HG03571 (cell line): ENCODE results near the gene STRAP.
"Not testable (repeated sequence)": the region's sequence is repeated elsewhere in the genome, so short reads cannot be mapped to it uniquely, and the experiment has no call there.

Source experiments
- ATAC-seq: cut with Tn5 transposase; IDR thresholded peaks from one replicate; pipeline ENCODE4 v1.9.1; 2021; ENCODE audit not compliant: unreplicated experiment

The STRAP gene

DNA sequence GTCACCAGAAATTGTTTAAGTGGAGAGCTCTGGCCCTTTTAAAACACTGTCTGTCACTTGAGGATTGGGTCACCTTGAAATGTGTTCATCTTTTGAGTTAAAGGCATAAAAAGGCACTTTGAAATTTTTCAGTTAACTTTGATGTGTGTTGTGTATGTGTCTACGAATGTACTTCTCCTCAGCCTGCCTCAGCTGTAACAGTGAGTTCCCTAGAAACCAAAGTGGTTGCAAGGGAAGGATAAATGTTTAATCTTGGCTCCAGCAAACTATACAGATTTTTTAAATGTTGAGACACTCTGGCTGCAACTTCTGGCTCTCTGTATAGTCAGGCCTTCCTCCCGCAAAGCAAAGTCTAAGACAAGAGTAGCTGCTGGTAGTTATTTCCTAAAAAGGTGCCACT, 37.2 kb downstream of the STRAP start:
- no peak for ATAC-seq

DNA sequence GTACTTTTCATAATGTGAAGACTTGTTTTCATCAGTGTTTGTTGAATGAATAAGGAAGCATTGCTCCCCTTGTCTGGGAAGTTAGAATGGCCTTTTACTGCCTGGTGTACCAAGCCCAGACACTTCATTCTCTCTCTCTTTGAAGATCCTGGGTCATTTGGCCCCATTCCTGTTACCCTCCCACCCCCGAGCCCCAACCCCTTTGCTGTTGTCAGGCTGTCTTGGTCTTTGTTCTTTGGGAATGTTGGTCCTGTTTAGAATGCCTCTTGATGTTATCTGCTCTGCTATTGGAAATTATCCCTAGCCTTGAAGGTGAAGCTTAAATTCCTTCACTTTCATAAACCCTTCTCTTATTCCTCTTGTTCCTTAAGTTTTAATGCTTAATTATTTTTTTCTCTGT, 42.8 kb downstream of the STRAP start:
- ATAC-seq, result no peak

DNA sequence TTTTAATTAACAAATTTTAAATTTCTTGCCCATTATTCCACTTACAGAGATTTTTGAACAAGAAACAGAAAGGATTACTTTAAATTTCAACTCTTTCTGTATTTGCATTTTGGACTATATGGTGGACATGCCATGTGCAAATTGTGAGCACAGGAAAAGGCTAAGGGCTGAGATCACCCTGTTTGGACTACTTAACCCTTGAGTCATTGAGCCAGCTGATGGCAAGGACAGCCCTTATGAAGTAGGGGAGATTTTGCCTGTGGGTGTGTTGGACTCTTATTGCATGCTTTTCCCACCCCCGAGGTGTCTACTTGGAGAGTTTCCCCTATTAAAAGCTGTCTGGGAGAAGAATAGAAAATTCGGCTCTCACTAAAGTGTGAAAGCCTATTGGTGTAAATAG, 46.2 kb downstream of the STRAP start:
- ATAC-seq, result no peak

DNA sequence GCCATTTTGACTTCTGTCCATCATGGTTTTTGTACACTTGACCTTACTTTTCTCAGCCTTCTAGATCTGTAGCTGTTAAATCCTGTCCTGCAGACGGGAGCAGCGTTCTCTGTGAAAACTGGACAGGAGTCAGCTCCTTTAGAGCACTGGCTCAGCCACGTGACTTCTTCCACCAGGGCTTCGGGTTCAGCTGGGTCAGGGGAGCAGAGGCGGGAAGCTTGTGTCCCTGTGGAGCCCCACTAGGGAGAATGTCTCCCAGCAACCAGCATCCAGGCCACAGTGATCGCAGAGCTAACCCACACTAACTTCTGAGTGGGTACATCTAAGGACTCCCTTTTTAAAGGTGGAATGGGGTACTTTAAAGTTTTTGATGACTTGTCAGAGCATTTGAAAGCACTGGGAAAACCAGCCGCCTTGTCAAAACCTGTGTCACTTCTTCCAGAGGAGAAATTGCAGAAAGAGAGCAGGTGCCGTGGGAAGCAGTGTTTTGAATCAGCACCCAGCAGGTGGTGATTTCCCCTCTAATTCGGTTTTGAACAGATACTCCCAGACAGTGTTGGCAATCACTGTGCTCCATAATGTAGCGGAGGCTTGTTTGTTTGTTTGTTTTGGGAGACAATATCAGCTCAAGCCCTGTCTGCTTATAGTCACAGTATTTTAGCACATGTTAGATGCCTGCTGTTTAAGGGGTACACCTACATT, 46.8 kb downstream of the STRAP start:
- no peak for ATAC-seq

DNA sequence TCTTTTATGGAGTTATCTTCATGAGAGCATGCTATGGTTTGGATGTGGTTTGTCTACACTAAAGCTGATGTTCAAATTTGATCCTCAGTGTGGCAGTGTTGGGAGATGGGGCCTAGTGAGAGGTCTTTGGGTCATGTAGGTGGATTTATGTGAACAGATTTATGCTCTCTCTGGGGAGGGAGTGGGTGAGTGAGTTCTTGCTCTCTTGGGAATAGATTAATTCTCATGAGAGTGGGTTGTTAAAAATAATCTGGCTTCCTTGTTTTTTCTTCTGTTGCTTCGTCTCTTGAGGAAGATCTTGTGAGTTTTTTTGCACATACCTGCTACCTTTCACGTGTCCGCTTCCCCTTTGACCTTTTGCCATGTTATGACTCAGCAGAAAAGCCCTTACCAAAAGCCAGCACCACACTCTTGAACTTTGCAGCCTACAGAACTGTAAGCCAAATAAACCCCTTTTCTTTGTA, 49.4 kb downstream of the STRAP start:
- peak; percentile 57 for ATAC-seq

DNA sequence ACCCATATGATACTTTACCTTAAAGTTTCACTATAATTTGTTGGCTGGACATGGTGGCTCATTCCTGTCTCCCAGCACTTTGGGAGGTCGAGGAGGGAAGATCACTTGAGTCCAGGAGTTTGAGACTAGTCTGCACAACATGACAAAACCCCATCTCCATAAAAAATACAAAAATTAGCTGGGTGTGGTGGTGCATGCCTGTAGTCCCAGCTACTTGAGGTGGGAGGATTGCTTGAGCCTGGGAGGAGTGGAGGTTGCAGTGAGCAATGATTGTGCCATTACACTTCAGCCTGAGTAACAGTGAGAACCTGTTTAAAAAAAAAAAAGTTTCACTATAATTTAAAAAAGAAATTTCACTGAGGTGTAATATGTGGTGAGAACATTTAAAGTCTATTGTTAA, 50.1 kb downstream of the STRAP start:
- no peak for ATAC-seq

DNA sequence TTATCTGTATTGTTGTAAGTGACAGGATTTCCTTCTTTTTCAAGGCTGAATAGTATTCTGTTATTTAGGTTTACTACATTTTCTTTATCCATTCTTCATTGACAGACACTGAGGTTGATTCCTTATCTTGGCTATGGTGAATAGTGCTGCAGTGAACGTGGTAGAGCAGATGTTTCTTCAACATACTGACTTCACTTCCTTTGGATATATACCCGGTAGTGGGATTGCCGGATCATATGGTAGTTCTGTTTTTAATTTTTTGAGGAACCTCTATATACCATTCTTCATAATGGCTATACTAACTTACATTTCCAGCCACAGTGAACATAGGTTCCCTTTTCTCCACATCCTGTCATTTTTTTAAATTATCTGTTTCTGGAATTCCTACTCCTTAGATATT, 50.8 kb downstream of the STRAP start:
- ATAC-seq, result no peak

DNA sequence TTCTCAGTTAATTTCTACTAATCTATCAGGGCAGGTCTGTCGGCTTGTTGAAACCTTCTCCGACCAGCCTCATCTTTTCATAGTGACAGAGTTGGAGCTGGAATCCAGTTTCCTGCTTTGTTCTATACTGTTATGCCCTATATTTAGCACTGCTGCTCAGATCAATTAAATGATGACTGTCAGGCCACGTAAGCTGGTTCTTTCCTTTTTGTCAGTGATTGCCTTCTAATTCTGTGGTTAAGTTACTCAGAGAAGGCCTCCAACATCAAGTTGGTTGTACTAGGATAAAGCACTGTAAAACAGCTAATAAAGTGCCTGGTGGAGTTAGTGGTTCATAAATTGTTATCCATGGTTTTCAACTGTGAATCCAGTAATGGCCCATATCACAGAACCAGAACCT, 51.6 kb downstream of the STRAP start:
- no peak for ATAC-seq

DNA sequence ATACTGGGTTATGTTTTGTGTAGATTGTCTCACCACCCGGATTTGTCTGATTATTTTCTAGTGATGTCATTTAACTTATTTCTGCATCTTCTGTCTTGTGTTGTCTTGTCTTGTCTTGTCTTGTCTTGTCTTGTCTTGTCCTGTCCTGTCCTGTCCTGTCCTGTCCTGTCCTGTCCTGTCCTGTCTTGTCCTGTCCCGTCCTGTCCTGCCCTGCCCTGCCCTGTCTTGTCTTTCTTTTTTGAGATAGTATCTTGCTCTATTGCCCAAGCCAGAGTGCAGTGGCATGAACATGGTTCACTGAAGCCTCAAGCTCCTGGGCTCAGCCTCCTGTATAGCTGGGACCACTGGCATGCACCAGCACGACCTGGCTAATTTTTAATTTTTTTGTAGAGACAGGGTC, 54.6 kb downstream of the STRAP start:
- no peak for ATAC-seq

DNA sequence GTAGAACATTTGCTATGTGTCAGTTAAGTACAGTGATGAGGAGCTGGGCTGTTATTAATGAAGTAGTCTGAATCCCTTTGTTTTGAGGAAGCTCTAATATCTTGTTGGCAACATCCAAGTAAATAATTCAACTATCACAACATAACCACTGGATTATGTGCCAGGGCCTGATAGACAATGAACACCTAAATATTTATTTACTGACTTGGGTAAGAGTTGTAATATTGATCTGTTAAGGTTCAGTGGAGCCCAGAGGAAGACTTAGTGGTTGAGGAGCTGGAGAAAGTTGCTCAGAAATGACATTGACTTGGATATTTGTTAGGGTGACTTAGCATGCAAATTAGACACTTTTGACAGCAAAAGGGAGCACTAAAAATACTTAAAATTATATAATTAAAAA, 55.7 kb downstream of the STRAP start:
- no peak for ATAC-seq

DNA sequence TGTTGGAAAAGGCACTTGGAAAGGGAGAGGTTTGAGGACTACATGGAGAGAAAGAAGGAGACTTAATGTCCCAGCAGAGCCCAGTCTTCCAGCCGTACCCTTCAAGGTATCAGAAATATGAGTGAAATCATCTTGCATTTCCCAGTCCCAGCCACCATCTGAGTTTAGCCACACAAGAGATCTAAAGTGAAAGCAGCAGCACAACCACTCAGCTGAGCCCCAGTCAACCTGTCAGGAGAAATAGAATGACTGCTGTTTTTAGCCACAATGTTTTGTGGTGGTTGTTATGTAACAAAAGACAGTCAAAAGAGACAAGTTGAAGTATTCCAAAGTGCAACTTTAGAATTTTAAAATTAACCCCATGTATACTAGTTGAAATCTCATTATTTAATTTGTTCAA, 56.9 kb downstream of the STRAP start:
- ATAC-seq, result no peak

DNA sequence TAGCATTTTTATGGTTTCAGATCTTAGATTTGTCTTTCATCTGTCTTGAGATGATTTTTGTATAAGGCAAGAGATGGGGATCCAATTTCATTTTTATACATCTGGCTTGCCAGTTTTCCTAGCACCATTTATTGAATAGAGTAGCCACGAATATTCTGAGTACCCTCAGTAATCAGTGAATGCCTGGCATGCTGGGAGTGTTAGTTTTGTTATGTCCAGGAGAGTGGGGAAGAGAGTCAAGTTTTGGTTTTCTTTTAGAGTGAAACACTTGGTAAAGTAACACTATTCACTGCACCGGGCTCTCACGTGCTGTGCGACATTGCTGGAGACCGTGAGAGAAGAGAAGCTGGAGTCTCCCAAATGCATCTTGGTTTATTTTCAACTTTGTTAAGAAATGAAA, 60.3 kb downstream of the STRAP start:
- no peak for ATAC-seq

DNA sequence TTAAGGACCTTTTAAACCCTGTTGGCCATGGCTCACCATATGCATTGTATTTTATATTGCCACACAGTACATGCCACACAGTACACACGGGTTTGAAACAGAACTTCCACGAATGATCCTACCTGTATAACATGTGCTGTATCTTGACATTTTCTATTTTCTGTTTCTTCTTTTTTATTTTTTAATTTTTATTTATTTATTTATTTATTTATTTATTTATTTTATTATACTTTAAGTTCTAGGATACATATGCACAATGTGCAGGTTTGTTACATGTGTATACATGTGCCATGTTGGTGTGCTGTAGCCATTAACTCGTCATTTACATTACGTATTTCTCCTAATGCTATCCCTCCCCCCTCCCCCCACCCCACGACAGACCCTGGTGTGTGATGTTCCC, 61.3 kb downstream of the STRAP start:
- ATAC-seq, result not testable (repeated sequence)

DNA sequence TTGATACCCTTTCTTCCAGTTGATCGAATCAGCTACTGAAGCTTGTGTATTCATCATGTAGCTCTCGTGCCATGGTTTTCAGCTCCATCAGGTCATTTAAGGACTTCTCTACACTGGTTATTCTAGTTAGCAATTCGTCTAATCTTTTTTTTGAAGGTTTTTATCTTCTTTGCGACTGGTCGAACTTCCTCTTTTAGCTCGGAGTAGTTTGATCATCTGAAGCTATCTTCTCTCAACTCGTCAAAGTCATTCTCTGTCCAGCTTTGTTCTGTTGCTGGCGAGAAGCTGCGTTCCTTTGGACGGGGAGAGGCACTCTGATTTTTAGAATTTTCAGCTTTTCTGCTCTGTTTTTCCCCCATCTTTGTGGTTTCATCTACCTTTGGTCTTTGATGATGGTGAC, 66.3 kb downstream of the STRAP start:
- ATAC-seq, result not testable (repeated sequence)
